ENCODE data around the gene SH3RF3. TPM values are rescaled to one million over a fixed set of nuclear protein-coding genes. Genes with fewer than 3 reads are reported as not detected.
A peak's percentile ranks its signal among the peaks of the same experiment; 100 is the strongest.

The SH3RF3 gene
- total and polyA plus RNA-seq, 8 donors, result 7.0 to 11.1 (median 8.3) TPM

- Histone ChIP-seq H3K27me3 (peaks cover 0 to 10% of the 10 kb centered on the region in 2 donors), H3K9me3 (no peaks in the 10 kb centered on the region), H3K4me3 (no peak overlapping the region), H3K36me3 (no peaks in the 10 kb centered on the region), H3K4me1 (peaks cover 17 to 61% of the 10 kb centered on the region in 2 donors), H3K27ac (peak overlapping the region in 1 of 2 donors; percentile 28)
- DNase-seq (no peak), ATAC-seq (no peak)
- intact Hi-C loops (cut with DNase I), result no loop called here
- no peak for TF ChIP-seq CTCF (IDR thresholded peaks at IDR 0.05)
Measured at GRCh38 chr2:109333414-109334210, 204.6 kb downstream of the SH3RF3 start.

- intact Hi-C loops (cut with DNase I), result no loop called here
- no peak for ATAC-seq
- no peak for TF ChIP-seq CTCF (IDR thresholded peaks at IDR 0.05)
- Histone ChIP-seq H3K36me3 (no peaks in the 10 kb centered on the region), H3K9me3 (no peaks in the 10 kb centered on the region), H3K4me3 (no peak overlapping the region), H3K27me3 (peaks cover 0 to 10% of the 10 kb centered on the region in 2 donors), H3K4me1 (peaks cover 17 to 68% of the 10 kb centered on the region in 2 donors), H3K27ac (no peak overlapping the region)
- no peak for DNase-seq
Measured at GRCh38 chr2:109335631-109336176, 206.7 kb downstream of the SH3RF3 start.

- H3K9me3 ChIP-seq, result no peaks in the 10 kb centered on the region
- DNase-seq, result no peak
- H3K27me3 ChIP-seq, result peaks cover 0 to 10% of the 10 kb centered on the region in 2 donors
- no peak for TF ChIP-seq CTCF (IDR thresholded peaks at IDR 0.05)
- no peak for ATAC-seq
- H3K36me3 ChIP-seq, result no peaks in the 10 kb centered on the region
- no peak overlapping the region for H3K27ac ChIP-seq
- intact Hi-C loops (cut with DNase I), result no loop called here
- H3K4me3 ChIP-seq, result no peak overlapping the region
- peaks cover 17 to 68% of the 10 kb centered on the region in 2 donors for H3K4me1 ChIP-seq
Measured at GRCh38 chr2:109336296-109336695, 207.3 kb downstream of the SH3RF3 start.

- Histone ChIP-seq H3K9me3 (no peaks in the 10 kb centered on the region), H3K27ac (no peak overlapping the region), H3K4me3 (no peak overlapping the region), H3K4me1 (peaks cover 11 to 61% of the 10 kb centered on the region in 2 donors), H3K27me3 (peaks cover 0 to 1% of the 10 kb centered on the region in 2 donors), H3K36me3 (no peaks in the 10 kb centered on the region)
- no peak for ATAC-seq
- intact Hi-C loops (cut with DNase I), result no loop called here
- DNase-seq, result no peak
- TF ChIP-seq CTCF (IDR thresholded peaks at IDR 0.05), result no peak
Measured at GRCh38 chr2:109337221-109337620, 208.2 kb downstream of the SH3RF3 start.

GRCh38 chr2:109339519-109339966 is 210.5 kb downstream of the SH3RF3 start:
- H3K27ac ChIP-seq, result peak overlapping the region in 1 of 2 donors; percentile 58
- peak in 1 of 4 donors; percentile 60 for DNase-seq

More at GRCh38 chr2:109339519-109339966, 210.5 kb downstream of the SH3RF3 start:
- peak; percentile 83 for ATAC-seq
- intact Hi-C loops (cut with DNase I), result no loop called here
- no peak overlapping the region for H3K4me3 ChIP-seq
- H3K36me3 ChIP-seq, result no peaks in the 10 kb centered on the region
- H3K27me3 ChIP-seq, result no peaks in the 10 kb centered on the region
- no peaks in the 10 kb centered on the region for H3K9me3 ChIP-seq
- H3K4me1 ChIP-seq, result peaks cover 5 to 38% of the 10 kb centered on the region in 2 donors
- TF ChIP-seq CTCF (IDR thresholded peaks at IDR 0.05), result no peak
